ENCODE data around the gene TBX5.

DNA sequence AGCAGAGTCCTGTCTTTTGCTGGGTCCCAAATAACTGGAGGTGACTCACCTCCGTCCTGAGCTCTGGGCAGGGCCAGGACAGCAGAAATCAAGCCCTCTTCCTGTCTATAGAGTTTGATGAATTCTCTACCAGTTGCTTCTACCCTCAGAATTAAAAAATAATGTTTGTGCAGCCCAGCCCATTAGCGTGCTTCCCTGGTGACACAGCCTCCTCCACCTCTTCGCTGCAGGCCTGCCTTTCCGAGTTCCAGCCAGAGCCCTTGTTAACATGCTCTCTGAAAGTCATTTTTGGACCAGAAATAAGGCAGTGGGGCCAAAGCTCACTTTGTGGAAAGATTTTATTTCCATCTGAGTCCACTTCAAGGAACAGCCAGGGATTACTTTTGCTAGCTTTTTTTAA lies 94.0 kb downstream of the TBX5 start:
- TF ChIP-seq, protein P1, sequence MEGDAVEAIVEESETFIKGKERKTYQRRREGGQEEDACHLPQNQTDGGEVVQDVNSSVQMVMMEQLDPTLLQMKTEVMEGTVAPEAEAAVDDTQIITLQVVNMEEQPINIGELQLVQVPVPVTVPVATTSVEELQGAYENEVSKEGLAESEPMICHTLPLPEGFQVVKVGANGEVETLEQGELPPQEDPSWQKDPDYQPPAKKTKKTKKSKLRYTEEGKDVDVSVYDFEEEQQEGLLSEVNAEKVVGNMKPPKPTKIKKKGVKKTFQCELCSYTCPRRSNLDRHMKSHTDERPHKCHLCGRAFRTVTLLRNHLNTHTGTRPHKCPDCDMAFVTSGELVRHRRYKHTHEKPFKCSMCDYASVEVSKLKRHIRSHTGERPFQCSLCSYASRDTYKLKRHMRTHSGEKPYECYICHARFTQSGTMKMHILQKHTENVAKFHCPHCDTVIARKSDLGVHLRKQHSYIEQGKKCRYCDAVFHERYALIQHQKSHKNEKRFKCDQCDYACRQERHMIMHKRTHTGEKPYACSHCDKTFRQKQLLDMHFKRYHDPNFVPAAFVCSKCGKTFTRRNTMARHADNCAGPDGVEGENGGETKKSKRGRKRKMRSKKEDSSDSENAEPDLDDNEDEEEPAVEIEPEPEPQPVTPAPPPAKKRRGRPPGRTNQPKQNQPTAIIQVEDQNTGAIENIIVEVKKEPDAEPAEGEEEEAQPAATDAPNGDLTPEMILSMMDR (IDR thresholded peaks at IDR 0.05): no peak
- no peak for TF ChIP-seq POLR2A (IDR thresholded peaks at IDR 0.05)
- TF ChIP-seq POLR2AphosphoS5 (IDR thresholded peaks at IDR 0.05): no peak
